HG03196 (cell line): Measurements from ENCODE around the gene MTCL1.

Experiments
- ATAC-seq: cut with Tn5 transposase; IDR thresholded peaks from one replicate; pipeline ENCODE4 v1.9.1; 2021; ENCODE audit not compliant: unreplicated experiment

MTCL1 gene

DNA sequence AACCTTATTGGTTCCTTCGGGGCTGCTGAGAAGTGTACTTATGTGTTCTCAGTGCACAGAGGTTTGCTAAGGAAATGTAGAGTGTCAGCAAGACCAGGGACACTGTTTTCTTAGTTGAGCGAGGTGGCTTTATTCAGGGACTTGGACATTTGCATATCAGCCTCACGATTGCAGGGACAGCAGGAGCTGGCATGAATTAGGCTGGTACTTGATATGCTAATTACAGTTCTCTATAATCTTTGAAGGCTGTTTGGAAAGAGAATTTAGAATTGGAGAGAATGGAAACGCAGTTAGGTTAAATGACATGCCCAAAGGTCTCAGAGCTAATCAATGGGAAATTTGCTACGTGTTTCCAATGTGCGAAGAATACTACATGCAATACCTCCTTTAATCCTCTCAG lies 18.7 kb upstream of the MTCL1 start:
- ATAC-seq, result no peak

DNA sequence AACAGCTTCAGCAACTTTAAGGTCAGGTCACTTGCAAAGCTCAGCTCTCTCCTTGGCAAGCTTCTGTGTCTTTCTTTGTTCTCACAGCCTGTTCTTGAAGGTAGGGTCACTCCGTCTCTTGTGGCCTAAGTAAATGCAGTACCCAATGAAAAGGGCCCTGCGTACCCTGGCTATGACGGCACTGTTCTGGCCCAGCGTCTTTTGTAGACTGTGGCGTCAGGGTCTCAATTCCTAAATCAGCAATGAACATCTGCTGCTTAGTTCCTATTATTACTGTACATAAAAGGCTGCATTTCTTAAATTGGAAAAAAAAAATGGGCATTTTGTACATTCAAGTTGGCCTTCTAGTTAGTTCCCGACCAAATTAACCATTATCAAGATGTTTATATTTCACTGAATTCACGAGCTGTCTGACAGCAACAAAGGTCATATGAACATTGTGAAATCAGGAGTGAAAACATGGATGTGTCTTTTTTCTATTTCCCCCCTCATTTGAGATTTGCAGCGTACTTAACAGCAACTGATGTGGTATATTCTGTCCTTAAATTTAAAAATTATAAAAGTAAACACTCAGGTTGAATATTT lies 17.0 kb upstream of the MTCL1 start:
- no peak for ATAC-seq

DNA sequence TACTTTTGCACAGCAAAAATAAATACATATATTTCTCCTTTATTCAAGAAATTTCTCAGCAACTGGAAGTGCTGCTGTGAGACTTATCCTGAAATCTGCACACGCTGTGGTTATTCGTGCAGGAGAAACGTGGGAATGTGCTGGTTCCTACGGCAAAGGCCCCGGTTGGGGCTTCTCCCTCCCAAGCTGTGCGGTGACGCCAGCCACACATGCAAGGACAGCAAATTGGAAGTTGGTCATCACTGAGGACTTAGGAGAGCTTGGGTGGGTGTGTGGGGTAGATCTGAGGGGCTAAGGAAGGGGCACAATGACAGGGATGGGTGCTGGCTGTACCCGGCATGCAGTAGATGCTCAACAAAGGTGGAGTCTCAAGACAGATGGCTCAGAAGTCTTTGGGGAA lies 16.5 kb upstream of the MTCL1 start:
- ATAC-seq, result no peak

DNA sequence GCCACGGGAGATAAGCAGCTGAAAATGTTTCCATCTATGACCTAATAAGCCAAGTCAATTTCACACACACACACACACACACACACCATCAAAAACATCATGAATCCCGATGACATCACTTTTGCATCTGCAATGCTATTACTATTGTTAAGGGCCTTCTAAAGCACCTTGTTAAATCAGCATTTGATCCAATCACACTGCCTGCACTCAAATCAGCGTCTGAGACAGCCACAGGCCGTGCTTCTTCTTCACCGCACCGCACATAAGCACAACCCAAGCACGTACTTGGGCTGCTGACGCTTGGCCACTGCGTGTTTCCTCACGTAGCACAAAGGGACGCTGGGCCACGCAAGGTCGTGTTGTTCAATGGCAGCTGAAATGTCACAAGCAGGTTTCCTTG lies 15.8 kb upstream of the MTCL1 start:
- ATAC-seq, result no peak

DNA sequence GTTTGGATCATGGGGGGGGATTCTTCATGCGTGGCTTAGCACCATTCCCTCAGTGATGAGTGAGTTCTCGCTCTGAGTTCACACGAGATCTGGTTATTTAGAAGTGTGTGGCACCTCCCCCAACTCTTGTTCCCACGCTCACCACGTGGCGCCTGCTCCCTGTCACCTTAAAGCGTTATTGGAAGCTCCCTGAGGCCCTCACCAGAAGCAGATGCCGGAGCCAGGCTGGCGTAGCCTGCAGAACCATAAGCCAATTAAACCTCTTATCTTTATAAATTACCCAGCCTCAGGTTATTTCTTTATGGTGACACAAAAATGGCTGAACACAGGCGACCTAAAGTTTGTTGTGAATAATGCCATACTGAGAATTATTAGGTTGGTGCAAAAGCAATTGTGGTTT lies 10.5 kb upstream of the MTCL1 start:
- no peak for ATAC-seq

DNA sequence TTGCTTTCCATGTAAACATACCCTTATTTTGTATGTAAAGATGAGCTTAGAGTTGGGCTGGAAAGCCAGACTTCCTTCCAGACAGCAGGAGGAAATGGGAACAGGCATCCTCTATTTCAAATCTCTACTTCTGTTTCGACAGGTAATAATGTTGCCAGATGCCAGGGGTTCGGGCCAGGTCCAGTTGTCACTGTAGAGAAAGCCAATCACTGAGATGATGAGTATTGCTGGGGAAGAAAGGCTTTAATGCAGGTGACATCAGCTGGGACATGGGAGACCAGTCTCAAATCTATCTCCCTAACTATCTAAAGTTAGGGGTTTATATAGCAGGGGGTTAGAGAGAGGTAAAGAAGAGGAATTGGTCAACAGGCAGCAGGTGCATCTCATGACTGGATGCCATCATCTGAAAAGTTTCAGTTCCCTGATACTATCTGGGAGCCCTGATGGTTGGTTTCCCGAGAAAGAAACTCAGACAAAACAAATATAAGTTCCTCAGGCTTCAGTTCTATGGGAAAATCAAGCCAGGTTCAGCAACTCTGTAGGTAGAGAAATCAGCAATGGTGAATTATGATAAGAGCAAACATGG lies 9.3 kb upstream of the MTCL1 start:
- no peak for ATAC-seq

DNA sequence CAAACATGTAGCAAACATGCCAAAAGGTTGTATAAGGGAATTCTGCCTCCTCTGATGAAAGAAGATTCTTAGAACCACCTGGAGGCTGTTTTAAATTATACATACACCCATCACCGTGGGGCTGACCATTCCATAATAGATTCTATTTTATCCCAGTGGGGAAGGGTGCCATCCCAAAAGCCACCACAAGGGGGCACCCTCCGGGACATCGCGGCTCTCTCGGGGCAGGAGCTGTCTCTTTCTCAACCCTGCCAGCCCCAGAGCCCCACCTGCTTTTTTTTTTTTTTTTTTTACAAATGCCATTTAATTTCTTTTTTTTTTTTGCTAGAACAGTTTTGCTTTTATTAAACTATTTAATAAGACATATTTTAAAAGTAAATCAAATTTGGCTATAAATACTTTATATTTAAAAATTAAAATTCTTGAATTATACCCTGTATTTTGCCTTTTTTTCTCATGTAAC lies 8.6 kb upstream of the MTCL1 start:
- no peak for ATAC-seq

DNA sequence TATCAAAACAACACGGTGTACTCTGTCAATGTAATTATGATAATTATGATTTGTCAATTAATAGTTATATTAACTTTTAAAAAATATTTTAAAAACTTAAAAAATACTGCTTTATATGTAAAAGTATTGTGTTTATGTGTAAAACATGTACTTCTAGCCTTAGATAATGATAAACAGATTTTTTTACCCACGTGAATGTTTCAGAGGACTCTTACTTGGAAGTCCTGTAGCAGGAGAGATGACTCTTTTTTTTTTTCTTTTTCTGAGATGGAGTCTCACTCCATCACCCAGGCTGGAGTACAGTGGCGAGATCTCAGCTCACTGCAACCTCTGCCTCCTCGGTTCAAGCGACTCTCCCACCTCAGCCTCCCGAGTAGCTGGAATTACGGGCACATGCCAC lies 6.2 kb upstream of the MTCL1 start:
- no peak for ATAC-seq

DNA sequence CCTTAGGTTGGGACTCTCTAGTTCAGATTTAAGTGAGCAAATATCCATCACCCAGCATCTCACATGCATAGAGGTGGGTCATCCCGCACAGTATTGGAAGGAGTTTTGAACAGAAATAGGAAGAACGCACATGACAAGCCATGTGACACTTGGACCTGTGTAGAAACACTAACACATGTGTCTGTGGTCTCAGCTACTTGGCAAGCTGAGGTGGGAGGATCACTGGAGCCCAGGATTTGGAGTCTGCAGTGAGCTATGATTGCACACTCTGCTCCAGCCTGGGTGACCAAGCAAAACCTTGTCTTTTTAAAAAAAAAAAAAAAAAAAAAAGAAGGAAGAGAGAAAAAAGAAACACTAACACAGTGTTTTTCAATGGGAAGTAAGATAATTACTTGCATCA lies 5.4 kb upstream of the MTCL1 start:
- no peak for ATAC-seq

DNA sequence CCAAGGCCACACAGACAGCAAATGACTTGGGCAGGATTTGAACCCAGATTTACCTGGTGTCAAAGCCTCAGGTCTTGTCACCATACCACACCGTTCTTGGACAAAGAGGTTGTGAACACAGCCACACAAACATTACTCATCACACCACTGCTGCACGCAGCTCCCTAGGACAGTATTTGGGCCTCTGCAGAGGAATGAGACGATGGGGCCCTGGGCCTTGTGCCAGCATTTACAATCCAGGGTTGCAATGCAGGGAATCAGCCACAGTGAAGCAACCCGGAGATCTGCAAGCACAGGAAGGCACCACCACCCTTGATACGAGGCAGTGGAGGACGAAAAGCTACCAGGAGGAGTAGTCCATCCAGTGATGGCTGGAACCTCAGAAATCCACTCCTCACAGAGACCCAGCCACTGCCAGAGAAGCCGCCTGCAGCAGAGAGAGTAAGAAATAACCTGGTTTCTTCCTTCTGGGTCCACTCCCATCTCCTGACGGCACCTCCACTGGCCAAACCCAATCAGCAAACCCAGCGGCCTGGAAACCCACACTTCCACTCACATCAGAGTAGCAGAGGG lies 3.7 kb upstream of the MTCL1 start:
- ATAC-seq, result no peak

DNA sequence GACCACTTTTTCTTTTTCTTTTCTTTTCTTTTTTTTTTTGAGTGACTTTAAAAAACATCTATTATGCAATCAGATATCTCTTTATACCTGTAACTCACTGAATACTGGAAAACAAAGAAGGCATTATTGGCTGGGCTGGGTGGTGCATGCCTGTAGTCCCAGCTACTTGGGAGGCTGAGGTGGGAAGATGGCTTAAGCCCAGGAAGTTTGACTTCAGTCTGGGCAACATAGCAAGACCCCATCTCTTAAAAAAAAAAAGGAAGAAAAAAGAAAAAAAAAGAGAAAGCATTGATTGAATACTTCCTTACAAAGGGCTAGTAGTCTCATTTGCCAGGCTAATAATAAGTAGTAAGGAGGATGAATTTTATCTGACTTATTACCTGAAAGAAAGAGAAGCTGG lies 2.7 kb upstream of the MTCL1 start:
- no peak for ATAC-seq

DNA sequence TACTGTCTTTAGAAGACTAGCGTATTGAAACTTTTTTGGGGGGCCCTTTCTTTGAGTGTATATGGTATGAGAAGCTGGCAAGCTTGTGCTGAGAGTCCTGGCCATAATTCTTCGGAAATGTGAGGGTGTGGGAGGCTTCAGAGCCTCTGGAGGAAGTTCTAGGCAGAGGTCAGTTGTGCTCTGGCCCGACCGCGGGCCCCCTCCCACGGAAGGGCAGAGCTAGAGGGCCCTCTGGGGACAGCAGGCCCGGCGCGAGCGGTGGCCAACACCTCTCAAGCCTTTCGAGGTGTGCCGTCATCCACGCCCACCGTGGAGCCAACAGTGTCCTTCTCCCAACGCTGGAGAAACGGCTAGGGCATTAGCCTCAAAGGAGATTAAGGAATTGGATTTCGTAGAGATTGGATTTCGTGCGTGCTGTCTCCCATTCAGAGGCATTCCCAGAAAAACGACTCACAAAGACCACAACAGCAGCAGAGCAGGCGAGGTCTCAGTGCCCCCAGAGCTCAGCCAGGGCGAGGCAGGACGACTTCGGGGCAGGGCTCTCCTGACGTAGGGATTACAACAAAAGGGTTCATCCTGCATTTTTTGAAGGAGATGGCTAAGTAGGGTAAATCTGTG lies 2.2 kb upstream of the MTCL1 start:
- ATAC-seq, result no peak

DNA sequence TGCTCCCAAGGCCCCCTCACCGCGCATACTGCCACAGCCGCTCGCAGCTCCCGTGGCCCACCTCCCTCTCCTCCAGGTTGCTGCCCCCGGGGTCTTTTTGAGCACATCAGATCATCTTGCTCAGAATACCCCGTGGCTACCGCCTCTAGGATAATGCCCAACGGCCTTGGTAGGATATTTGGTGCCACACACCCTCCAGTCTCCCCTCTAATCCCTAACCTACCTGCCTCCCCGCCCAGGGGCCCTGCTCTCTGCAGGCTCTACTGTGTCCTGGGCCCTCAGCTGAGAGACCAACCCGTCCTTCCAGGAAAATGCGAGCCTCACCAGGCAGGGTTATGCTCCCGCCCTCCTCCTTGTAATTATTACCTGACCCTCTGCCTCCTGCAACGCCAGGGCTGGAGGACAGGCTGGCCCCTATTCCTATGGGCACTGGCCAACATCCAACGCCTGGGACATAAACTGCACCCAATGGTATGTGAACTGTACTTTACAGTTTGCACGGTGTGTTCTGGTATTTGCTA lies 1.5 kb upstream of the MTCL1 start:
- no peak for ATAC-seq

DNA sequence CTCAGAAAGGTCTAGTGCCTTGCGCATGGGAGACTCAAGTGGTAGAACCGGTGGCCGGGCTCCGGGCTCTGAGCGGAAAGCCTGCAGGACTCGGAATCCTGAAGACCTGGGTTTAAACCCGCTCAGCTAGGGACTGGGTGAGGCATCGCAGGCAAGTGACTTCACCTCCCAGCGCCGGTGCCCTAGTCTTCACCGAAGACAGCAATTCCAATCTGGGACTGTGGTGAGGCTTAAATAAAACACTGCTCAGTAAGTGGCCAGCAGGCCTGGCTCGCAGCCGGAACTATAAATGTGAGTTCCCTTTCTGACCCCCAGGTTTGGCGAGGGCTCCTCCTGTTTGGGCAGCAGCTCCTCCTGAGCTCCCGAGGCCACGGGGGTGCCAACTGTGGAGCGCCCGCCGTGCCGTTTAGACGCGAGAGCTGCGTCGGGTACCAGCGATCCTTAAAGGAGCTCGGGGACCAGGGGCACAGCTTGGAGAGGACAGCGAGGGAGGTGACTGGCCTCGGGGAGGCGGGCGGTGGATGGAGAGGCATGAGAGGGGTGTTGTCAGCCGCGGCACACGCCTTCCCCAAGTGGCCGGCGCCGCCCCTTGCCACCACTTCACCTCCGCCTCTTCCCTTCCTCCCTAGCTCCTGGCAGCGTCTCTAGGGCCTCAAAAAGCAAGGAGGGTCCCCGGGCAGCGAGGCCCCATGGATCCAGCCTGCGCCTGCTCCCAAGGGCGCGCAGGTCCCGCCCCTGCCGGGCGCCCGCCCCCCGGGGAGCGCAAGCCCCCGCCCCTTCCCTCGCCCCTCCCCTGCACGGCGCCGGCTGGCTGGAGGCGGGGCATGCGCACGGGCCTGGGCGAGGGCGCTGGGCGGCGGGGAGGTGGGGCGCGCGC lies 757 bp upstream of the MTCL1 start:
- peak; percentile 80 for ATAC-seq

DNA sequence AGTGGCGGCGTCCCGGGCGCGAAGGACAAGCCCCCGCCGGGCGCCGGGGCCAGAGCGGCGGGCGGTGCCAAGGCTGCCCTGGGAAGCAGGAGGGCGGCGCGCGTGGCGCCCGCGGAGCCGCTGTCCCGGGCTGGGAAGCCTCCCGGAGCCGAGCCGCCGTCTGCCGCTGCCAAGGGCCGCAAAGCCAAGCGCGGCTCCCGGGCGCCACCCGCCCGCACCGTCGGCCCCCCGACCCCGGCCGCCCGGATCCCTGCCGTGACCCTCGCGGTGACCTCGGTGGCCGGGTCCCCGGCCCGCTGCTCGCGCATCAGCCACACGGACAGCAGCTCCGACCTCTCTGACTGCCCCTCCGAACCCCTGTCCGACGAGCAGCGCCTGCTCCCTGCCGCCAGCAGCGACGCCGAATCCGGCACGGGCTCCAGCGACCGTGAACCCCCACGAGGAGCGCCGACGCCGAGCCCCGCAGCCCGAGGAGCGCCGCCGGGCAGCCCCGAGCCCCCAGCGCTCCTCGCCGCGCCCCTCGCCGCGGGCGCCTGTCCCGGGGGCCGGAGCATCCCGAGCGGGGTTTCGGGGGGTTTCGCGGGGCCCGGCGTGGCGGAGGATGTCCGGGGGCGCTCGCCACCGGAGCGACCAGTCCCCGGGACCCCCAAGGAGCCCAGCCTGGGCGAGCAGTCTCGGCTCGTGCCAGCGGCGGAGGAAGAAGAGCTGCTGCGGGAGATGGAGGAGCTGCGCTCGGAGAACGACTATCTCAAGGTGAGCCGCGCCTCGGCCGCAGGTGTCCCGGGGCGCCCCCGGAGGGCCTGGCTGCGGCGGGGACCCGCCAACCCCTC lies 820 bp downstream of the MTCL1 start:
- no peak for ATAC-seq

DNA sequence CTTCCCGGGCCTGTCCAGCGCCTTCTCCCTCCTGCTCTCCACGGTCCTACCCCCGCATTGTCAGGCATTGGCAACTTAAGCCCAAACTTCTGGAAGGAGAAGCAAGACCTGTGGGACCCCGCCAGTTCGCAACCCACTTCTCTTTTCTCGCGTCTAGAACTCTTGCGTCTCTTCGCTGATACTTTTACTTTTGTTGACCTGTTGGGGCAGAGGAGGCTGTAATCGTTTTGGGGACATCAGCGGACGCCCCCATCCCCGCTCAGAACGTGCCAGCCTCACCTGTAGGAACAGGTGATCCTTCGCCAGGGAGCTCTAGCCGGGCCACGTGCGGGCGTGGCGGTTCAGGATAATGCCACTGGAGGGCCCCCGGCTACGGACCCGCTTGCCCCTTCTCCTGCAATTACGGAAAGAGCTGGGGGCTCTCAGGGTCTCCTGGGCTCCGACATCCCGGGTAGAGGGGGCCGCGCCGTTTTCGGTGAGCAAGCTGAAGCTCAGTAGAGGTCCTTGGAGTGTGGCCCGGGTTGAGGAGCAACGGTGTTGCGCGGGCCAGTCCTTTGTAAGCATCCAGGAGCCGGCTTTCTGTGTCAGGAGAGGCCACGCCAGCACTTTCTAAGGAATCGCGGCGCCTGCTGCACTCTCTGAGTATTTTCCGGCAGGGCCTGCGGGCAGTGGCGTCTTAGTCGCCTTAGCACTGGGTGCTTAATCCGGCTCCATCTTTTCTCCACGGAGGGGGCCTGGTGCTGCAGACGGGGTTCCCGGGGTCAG lies 1.6 kb downstream of the MTCL1 start:
- ATAC-seq, result no peak

DNA sequence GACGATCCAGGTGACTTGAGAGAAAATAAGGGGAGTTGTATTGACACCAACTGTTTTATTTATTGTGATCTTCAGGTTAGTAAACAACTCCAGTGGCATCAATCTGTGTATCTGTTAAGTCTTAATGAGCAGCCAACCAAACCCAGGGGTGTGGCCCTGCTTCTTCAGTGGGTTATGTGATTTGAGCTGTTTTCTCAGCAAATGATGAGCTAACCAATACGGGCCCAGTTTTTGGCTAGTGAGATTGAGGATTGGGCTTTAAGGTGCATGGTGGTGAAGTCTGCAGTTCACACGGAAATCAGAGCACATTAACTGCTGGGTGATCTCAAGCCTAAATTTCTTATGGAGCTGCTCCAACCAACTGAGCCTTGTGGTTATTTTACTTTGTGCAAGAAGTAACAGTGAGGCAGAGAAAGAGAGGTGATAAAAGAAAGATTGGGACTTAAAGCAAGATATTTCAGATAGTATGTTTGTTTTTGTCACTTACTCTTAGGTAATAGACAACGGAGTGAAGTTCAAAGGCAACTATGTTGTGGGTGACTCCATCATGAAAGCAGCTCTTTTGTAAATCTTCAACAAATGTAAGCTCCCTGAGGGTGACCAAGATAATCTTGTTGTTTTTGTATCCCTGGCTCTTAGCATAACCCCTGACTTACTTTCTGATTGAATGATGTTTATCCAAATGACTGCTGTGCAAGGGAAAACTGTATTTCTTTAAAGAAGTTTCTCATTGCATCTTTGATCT lies 2.4 kb downstream of the MTCL1 start:
- ATAC-seq, result no peak

DNA sequence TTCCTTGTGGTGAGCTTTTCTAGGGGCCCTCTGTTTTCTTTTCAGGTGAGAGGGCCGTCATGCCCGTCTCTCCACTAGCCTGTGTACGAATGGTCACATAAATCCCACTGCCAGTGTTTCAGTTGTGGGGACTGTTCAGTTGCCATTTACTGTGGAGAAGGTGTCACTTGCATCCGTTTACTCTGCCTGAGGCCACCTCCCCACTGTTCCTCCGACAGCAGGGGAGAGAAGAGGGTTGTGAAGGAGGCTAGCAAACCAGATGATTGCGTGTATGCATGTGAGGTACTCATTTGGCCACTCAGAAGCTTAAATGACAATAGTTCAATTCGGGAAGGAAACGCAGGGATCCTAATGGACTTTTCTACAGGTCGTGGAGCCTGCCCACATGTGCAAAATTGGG lies 3.3 kb downstream of the MTCL1 start:
- no peak for ATAC-seq
